ENCODE data around the gene UBTD1. TPM values are rescaled to one million over a fixed set of nuclear protein-coding genes. Genes with fewer than 3 reads are reported as not detected.
"Not testable (repeated sequence)": the region's sequence is repeated elsewhere in the genome, so short reads cannot be mapped to it uniquely, and the experiment has no call there.

The UBTD1 gene
- total RNA-seq, 3 donors from 2014 or later, result 0.49 to 7.3 (median 3.4) TPM

DNA sequence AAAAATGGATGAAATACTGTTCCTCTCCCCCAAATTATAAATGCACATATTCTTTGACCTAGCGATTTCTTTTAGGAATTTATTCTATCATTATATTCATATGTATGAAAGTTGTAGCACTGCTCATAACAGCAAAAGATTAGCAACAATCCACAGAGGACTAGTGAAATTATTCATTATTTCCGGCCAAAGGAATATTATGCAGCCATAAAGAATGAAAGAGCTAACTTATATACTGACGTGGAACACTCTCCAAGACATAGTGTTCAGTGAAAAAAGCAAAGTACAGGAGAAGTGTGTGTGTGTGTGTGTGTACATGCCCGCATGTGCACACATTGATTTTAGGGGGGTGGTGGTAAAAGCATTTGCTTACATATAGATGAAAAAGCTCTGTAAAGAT is 23.8 kb upstream of the UBTD1 start:
- H3K9me3 ChIP-seq, result no peaks in the 10 kb centered on the region
- H3K36me3 ChIP-seq (ENCODE audit: low read depth), result peaks cover 23% of the 10 kb centered on the region
- DNase-seq (no peak), ATAC-seq (no peak)
- intact Hi-C loops (cut with DNase I, micrococcal nuclease), result no loop called here
- H3K4me3 ChIP-seq, result no peak overlapping the region
- no peaks in the 10 kb centered on the region for H3K4me1 ChIP-seq (ENCODE audit: low read depth)
- TF ChIP-seq CTCF (IDR thresholded peaks at IDR 0.05), result no peak

GRCh38 chr10:97475936-97476594 is 22.7 kb upstream of the UBTD1 start:
- DNase-seq (no peak), ATAC-seq (no peak)
- peaks cover 23% of the 10 kb centered on the region for H3K36me3 ChIP-seq (ENCODE audit: low read depth)
- TF ChIP-seq CTCF (IDR thresholded peaks at IDR 0.05), result no peak
- H3K4me1 ChIP-seq (ENCODE audit: low read depth), result no peaks in the 10 kb centered on the region
- intact Hi-C loops (cut with DNase I, micrococcal nuclease), result no loop called here
- no peaks in the 10 kb centered on the region for H3K9me3 ChIP-seq
- no peak overlapping the region for H3K4me3 ChIP-seq

DNA sequence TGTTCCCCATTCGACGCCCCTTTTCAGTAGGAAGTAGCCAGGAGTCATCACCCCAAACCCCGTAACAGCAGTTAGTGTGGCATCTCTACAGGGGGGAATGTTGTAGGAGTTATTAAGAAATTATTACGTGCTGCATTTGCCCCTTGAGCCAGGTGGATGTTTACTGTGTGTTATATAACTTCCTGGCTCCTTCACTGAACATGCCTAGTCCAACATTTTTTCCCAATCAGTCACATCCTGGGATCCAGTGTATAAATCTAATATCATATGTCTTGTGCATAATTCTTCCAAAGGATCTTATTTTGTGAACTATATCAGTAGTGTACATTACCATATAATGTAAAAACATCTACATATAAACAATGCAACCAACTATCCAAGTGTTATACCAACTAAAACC is 19.3 kb upstream of the UBTD1 start:
- H3K4me1 ChIP-seq (ENCODE audit: low read depth); H3K4me3 ChIP-seq; H3K9me3 ChIP-seq; ATAC-seq; intact Hi-C loops (cut with DNase I, micrococcal nuclease); DNase-seq: not testable (repeated sequence)
- H3K36me3 ChIP-seq (ENCODE audit: low read depth), result peaks cover 12% of the 10 kb centered on the region

DNA sequence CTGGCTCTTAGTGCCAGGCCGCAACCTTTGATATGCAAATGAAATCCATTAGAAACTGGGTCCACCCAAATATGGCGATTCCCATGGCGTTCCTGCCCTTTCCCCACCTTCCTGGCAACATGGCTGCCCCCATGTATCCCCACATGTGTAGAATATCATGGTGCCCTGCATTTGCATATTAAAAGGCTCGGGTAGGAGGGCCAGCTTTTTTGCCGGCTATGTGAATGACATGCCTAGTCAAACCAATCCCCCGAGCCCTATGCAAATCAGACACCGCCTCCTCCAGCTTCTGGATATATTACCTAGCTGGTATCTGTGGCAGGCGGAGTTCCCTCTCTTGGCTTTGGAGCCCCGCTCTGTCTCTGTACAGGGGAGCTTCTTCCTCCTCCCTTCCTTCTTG is 18.8 kb upstream of the UBTD1 start:
- TF ChIP-seq CTCF (IDR thresholded peaks at IDR 0.05), result no peak
- Histone ChIP-seq H3K9me3 (no peaks in the 10 kb centered on the region), H3K4me3 (no peak overlapping the region), H3K36me3 (ENCODE audit: low read depth) (peaks cover 12% of the 10 kb centered on the region), H3K4me1 (ENCODE audit: low read depth) (no peaks in the 10 kb centered on the region)
- intact Hi-C loops (cut with DNase I, micrococcal nuclease), result no loop called here
- ATAC-seq (no peak), DNase-seq (no peak)

- no peaks in the 10 kb centered on the region for H3K9me3 ChIP-seq
- ATAC-seq, result no peak
- H3K36me3 ChIP-seq (ENCODE audit: low read depth), result peaks cover 12% of the 10 kb centered on the region
- H3K4me3 ChIP-seq, result no peak overlapping the region
- no peak for TF ChIP-seq CTCF (IDR thresholded peaks at IDR 0.05)
- DNase-seq, result no peak
- intact Hi-C loops (cut with DNase I, micrococcal nuclease), result no loop called here
- H3K4me1 ChIP-seq (ENCODE audit: low read depth), result no peaks in the 10 kb centered on the region
Measured at GRCh38 chr10:97481071-97481470, 17.7 kb upstream of the UBTD1 start.

DNA sequence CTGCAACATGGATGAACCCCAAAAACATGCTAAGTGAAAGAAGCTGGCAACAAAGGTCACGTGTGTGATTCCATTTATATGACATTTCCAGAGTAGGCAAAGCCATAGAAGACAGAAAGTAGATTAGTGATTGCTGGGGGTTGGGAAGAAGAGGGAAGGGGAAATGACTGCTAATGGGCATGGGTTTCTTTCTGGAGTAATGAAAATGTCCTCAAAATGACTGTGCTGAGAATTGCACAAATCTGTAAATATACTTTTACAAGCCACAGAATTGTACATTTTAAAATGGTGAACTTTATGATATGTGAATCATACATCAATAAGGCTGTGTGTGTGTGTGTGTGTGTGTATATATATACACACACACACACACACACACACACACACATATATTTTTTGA is 16.3 kb upstream of the UBTD1 start:
- TF ChIP-seq CTCF (IDR thresholded peaks at IDR 0.05), result no peak
- intact Hi-C loops (cut with DNase I, micrococcal nuclease), result no loop called here
- no peak for DNase-seq
- Histone ChIP-seq H3K9me3 (no peaks in the 10 kb centered on the region), H3K4me3 (no peak overlapping the region), H3K4me1 (ENCODE audit: low read depth) (no peaks in the 10 kb centered on the region), H3K36me3 (ENCODE audit: low read depth) (peaks cover 8% of the 10 kb centered on the region)
- ATAC-seq, result no peak
